DOHH2 (cell line): ENCODE measurements around the gene TPRN.

Experiments
- EZH2phosphoT487 ChIP-seq: fragments of 200-600 bp; sonication (generic); IDR thresholded peaks from 2 replicates; pipeline ENCODE4 v1.6.1; 2017; ENCODE audit warnings: borderline replicate concordance, mild to moderate bottlenecking, antibody characterized with exemption, low read length, moderate library complexity, mixed read lengths
- TF ChIP-seq, protein P1 (sequence below): fragments of 200-600 bp; sonication (generic); IDR thresholded peaks from one replicate; pipeline ENCODE4 v1.5.1; 2014; ENCODE audit warnings: antibody characterized with exemption, mild to moderate bottlenecking, low read depth, low read length; ENCODE audit not compliant: poor library complexity, severe bottlenecking

DNA sequence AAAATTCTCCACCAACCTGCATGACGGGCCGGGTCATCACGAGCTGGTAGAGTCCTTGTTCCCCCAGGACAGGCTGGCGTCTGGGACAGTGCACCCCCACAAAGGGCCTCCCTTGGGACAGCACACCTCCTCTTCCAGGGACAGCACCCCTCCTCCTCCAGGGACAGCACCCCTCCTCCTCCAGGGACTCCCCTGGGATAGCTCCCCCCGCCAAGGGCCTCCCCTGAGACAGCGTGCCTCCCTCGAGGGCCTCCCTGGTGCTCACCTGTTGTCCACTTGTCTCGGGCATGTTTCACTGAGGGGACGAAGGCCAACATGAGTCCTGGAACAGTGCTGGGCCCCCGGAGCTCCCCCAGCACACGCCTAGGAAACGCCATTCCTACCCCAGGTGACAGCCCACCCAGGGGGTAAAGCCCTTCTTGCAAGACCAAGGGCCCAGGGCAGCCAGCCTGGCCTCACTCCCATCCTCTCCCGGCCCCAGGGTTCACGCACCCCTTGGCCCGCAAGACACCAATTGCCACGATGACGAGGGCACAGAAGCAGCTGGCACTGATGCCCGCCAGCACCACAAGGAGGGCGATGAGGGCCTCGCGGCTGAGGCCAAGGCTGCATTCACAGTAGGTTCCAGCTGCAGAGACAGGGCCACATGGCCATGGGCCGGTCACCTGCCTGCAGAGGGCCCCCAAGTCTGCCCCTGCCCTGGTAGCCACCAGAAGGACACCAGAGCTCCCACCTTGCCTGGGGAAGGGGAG is 29.2 kb downstream of the TPRN start:
- TF ChIP-seq, protein P1, sequence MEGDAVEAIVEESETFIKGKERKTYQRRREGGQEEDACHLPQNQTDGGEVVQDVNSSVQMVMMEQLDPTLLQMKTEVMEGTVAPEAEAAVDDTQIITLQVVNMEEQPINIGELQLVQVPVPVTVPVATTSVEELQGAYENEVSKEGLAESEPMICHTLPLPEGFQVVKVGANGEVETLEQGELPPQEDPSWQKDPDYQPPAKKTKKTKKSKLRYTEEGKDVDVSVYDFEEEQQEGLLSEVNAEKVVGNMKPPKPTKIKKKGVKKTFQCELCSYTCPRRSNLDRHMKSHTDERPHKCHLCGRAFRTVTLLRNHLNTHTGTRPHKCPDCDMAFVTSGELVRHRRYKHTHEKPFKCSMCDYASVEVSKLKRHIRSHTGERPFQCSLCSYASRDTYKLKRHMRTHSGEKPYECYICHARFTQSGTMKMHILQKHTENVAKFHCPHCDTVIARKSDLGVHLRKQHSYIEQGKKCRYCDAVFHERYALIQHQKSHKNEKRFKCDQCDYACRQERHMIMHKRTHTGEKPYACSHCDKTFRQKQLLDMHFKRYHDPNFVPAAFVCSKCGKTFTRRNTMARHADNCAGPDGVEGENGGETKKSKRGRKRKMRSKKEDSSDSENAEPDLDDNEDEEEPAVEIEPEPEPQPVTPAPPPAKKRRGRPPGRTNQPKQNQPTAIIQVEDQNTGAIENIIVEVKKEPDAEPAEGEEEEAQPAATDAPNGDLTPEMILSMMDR: no peak
- TF ChIP-seq EZH2phosphoT487: no peak
